ENCODE data around the gene C1orf94. TPM values are rescaled to one million over a fixed set of nuclear protein-coding genes. Genes with fewer than 3 reads are reported as not detected.
"Not testable (repeated sequence)": the region's sequence is repeated elsewhere in the genome, so short reads cannot be mapped to it uniquely, and the experiment has no call there.

Gene C1orf94
- total RNA-seq, 1 donor from 2014 or later = not detected

DNA sequence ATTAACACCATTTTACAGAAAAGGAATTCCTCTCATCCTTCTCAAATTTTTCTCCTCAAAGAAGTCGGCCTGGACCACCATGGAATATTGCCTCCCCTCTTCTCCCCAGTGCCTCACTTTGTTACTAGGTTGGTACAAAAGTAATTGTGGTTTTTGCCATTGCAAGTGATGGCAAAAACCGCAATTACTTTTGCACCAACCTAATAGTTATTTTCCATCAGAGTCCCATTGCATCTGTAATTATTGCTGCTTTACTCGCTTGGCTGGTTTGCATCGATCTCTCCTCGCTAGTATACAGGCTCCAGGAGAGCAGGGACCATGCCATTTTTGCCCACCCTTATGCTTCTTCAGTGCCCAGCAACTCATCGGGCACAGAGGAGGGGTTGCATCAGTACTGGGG lies 963 bp upstream of the C1orf94 start:
- DNase-seq (ENCODE audit: low spot score) = no peak
- intact Hi-C loops (cut with micrococcal nuclease) = no loop called here
- Mint-ChIP-seq H3K27me3 (ENCODE audit: insufficient read depth) (peaks cover 20% of the 10 kb centered on the region), H3K4me3 (no peak overlapping the region), H3K4me1 (ENCODE audit: low read depth) (no peaks in the 10 kb centered on the region), H3K36me3 (ENCODE audit: low read depth) (no peaks in the 10 kb centered on the region), H3K9me3 (no peaks in the 10 kb centered on the region), H3K27ac (no peak overlapping the region)

- H3K27ac Mint-ChIP-seq = no peak overlapping the region
- no peaks in the 10 kb centered on the region for H3K36me3 Mint-ChIP-seq (ENCODE audit: low read depth)
- intact Hi-C loops (cut with micrococcal nuclease) = no loop called here
- H3K27me3 Mint-ChIP-seq (ENCODE audit: insufficient read depth) = peaks cover 18% of the 10 kb centered on the region
- H3K4me3 Mint-ChIP-seq = no peak overlapping the region
- no peak for DNase-seq (ENCODE audit: low spot score)
- H3K4me1 Mint-ChIP-seq (ENCODE audit: low read depth) = no peaks in the 10 kb centered on the region
- no peaks in the 10 kb centered on the region for H3K9me3 Mint-ChIP-seq
These were observed 1.4 kb downstream of the C1orf94 start for GRCh38 chr1:34178072-34178471.

DNA sequence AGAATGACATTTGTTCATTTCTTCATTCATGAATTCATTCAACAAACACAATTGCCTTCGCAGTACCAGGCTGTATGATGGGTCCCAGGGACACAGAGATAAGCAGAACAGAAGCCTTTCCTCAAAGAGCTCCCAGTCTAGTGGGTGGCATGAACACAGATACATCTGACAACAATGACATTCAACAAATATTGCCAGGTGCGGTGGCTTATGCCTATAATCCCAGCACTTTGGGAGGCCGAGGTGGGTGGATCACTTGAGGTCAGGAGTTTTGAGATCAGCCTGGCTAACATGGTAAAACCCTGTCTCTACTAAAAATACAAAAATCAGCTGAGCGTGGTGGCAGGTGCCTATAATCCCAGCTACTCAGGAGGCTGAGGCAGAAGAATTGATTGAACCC lies 6.7 kb downstream of the C1orf94 start:
- intact Hi-C loops (cut with micrococcal nuclease); H3K36me3 Mint-ChIP-seq (ENCODE audit: low read depth); H3K4me3 Mint-ChIP-seq; H3K27ac Mint-ChIP-seq; DNase-seq (ENCODE audit: low spot score); H3K4me1 Mint-ChIP-seq (ENCODE audit: low read depth); H3K9me3 Mint-ChIP-seq: not testable (repeated sequence)
- peaks cover 11% of the 10 kb centered on the region for H3K27me3 Mint-ChIP-seq (ENCODE audit: insufficient read depth)

GRCh38 chr1:34186741-34187494 lies 10.2 kb downstream of the C1orf94 start:
- H3K4me3 Mint-ChIP-seq = no peak overlapping the region
- H3K9me3 Mint-ChIP-seq = peaks cover 14% of the 10 kb centered on the region
- intact Hi-C loops (cut with micrococcal nuclease) = no loop called here
- H3K36me3 Mint-ChIP-seq (ENCODE audit: low read depth) = no peaks in the 10 kb centered on the region
- H3K27me3 Mint-ChIP-seq (ENCODE audit: insufficient read depth) = peaks cover 7% of the 10 kb centered on the region
- H3K27ac Mint-ChIP-seq = no peak overlapping the region
- H3K4me1 Mint-ChIP-seq (ENCODE audit: low read depth) = no peaks in the 10 kb centered on the region
- no peak for DNase-seq (ENCODE audit: low spot score)

DNA sequence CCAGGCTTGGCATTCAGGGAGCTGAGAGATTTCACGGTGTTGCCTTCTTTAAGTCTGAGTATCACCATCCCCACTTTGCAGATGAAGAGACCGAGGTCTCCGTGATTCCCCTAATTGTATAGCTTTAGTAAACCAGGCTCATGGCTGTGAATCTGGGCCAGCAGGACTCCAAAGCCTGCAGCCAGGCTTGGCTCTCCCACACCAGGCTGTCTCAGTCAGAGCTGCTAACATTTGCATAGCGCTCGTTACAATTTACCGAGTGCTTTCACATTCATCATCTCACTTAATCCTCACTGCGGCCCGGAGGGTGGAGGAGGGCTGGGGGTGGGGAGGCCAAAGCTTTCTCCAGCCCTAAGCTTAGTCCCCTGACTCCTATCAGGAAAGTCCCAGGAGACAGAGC lies 11.7 kb downstream of the C1orf94 start:
- intact Hi-C loops (cut with micrococcal nuclease) = no loop called here
- no peaks in the 10 kb centered on the region for H3K36me3 Mint-ChIP-seq (ENCODE audit: low read depth)
- no peaks in the 10 kb centered on the region for H3K4me1 Mint-ChIP-seq (ENCODE audit: low read depth)
- H3K4me3 Mint-ChIP-seq = no peak overlapping the region
- peaks cover 8% of the 10 kb centered on the region for H3K27me3 Mint-ChIP-seq (ENCODE audit: insufficient read depth)
- peaks cover 14% of the 10 kb centered on the region for H3K9me3 Mint-ChIP-seq
- no peak for DNase-seq (ENCODE audit: low spot score)
- no peak overlapping the region for H3K27ac Mint-ChIP-seq

DNA sequence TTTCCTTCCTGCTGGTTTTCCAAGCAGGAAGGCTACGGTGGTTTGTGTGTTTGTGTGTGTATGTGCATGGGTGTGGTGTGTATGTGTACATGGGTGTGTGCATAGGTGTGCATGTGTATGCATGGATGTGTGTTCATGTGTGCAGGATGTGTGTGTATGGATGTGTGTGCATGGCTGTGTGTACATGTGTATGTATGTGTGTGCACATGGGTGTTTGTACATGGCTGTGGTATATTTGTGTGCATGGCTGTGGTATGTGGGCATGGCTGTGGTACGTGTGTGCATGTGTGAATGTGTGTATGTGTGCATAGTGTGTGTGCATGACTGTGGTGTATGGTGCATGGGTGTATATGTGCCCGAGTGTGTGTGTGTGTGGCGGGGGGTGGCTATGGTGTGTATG lies 12.3 kb downstream of the C1orf94 start:
- Mint-ChIP-seq H3K27me3 (ENCODE audit: insufficient read depth) (peaks cover 8% of the 10 kb centered on the region), H3K4me3 (no peak overlapping the region), H3K9me3 (peaks cover 14% of the 10 kb centered on the region), H3K27ac (no peak overlapping the region), H3K36me3 (ENCODE audit: low read depth) (no peaks in the 10 kb centered on the region), H3K4me1 (ENCODE audit: low read depth) (no peaks in the 10 kb centered on the region)
- intact Hi-C loops (cut with micrococcal nuclease) = no loop called here
- no peak for DNase-seq (ENCODE audit: low spot score)

- peaks cover 8% of the 10 kb centered on the region for H3K27me3 Mint-ChIP-seq (ENCODE audit: insufficient read depth)
- H3K27ac Mint-ChIP-seq = no peak overlapping the region
- no peak for DNase-seq (ENCODE audit: low spot score)
- H3K4me3 Mint-ChIP-seq = no peak overlapping the region
- no peaks in the 10 kb centered on the region for H3K36me3 Mint-ChIP-seq (ENCODE audit: low read depth)
- H3K9me3 Mint-ChIP-seq = peaks cover 14% of the 10 kb centered on the region
- intact Hi-C loops (cut with micrococcal nuclease) = no loop called here
- no peaks in the 10 kb centered on the region for H3K4me1 Mint-ChIP-seq (ENCODE audit: low read depth)
These were observed 14.0 kb downstream of the C1orf94 start for GRCh38 chr1:34190692-34191091.

DNA sequence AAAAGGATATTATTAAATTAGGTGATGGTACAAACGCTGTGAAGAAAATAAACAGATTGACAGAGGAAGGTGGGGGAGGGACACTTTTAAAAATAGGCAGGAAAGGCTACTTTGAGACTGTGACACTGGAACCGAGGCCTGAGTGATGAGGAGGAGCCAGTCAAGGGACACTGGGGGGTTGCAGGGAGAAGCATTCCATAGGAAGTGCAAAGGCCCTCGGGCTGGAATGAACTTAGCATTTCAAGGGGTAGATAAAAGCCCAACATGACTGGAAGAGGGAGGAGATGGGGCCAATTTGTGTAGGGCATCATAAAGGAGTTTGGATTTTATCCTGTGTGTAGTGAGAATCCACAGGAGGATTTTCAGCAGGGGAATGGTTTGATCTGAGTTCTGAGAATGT lies 15.9 kb downstream of the C1orf94 start:
- peaks cover 8% of the 10 kb centered on the region for H3K27me3 Mint-ChIP-seq (ENCODE audit: insufficient read depth)
- intact Hi-C loops (cut with micrococcal nuclease) = no loop called here
- no peak for DNase-seq (ENCODE audit: low spot score)
- peaks cover 14% of the 10 kb centered on the region for H3K9me3 Mint-ChIP-seq
- H3K27ac Mint-ChIP-seq = no peak overlapping the region
- H3K4me1 Mint-ChIP-seq (ENCODE audit: low read depth) = no peaks in the 10 kb centered on the region
- H3K36me3 Mint-ChIP-seq (ENCODE audit: low read depth) = no peaks in the 10 kb centered on the region
- H3K4me3 Mint-ChIP-seq = no peak overlapping the region

DNA sequence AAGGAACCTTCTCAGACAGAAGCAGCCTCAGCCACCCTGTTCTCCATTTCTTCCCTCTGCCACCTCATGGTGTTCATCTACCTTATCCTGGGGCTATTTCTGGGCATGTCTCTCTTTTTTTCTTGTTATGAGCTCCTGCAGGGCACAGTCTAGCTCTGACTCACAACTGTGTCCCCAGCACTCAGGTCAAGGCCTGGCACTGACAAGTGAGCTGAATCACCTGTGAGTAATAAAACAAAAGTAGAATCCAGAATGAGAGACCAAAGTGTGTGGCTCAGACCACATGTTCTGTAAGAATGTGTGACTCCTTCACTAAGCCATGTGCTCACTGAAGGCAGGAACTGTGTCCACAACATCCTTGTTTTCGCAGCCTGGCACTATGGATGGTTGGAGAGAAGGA lies 23.2 kb downstream of the C1orf94 start:
- Mint-ChIP-seq H3K4me1 (ENCODE audit: low read depth) (no peaks in the 10 kb centered on the region), H3K27me3 (ENCODE audit: insufficient read depth) (no peaks in the 10 kb centered on the region), H3K36me3 (ENCODE audit: low read depth) (no peaks in the 10 kb centered on the region), H3K27ac (no peak overlapping the region), H3K4me3 (no peak overlapping the region), H3K9me3 (no peaks in the 10 kb centered on the region)
- no peak for DNase-seq (ENCODE audit: low spot score)
- intact Hi-C loops (cut with micrococcal nuclease) = no loop called here

- Mint-ChIP-seq H3K4me3 (no peak overlapping the region), H3K27me3 (ENCODE audit: insufficient read depth) (no peaks in the 10 kb centered on the region), H3K27ac (no peak overlapping the region), H3K4me1 (ENCODE audit: low read depth) (no peaks in the 10 kb centered on the region), H3K9me3 (no peaks in the 10 kb centered on the region), H3K36me3 (ENCODE audit: low read depth) (no peaks in the 10 kb centered on the region)
- intact Hi-C loops (cut with micrococcal nuclease) = no loop called here
- DNase-seq (ENCODE audit: low spot score) = no peak
These were observed 36.0 kb downstream of the C1orf94 start for GRCh38 chr1:34212673-34213072.

- no peaks in the 10 kb centered on the region for H3K36me3 Mint-ChIP-seq (ENCODE audit: low read depth)
- no peaks in the 10 kb centered on the region for H3K27me3 Mint-ChIP-seq (ENCODE audit: insufficient read depth)
- H3K9me3 Mint-ChIP-seq = no peaks in the 10 kb centered on the region
- H3K4me3 Mint-ChIP-seq = no peak overlapping the region
- intact Hi-C loops (cut with micrococcal nuclease) = no loop called here
- DNase-seq (ENCODE audit: low spot score) = no peak
- no peaks in the 10 kb centered on the region for H3K4me1 Mint-ChIP-seq (ENCODE audit: low read depth)
- no peak overlapping the region for H3K27ac Mint-ChIP-seq
These were observed 37.2 kb downstream of the C1orf94 start for GRCh38 chr1:34213956-34214355.

GRCh38 chr1:34231441-34231840 lies 54.7 kb downstream of the C1orf94 start:
- no peak overlapping the region for H3K27ac Mint-ChIP-seq
- intact Hi-C loops (cut with micrococcal nuclease) = no loop called here
- no peaks in the 10 kb centered on the region for H3K27me3 Mint-ChIP-seq (ENCODE audit: insufficient read depth)
- no peaks in the 10 kb centered on the region for H3K36me3 Mint-ChIP-seq (ENCODE audit: low read depth)
- H3K4me3 Mint-ChIP-seq = no peak overlapping the region
- no peaks in the 10 kb centered on the region for H3K9me3 Mint-ChIP-seq
- H3K4me1 Mint-ChIP-seq (ENCODE audit: low read depth) = no peaks in the 10 kb centered on the region
- no peak for DNase-seq (ENCODE audit: low spot score)

GRCh38 chr1:34235594-34235993 lies 58.9 kb downstream of the C1orf94 start:
- intact Hi-C loops (cut with micrococcal nuclease) = no loop called here
- Mint-ChIP-seq H3K27ac (no peak overlapping the region), H3K4me3 (no peak overlapping the region), H3K27me3 (ENCODE audit: insufficient read depth) (no peaks in the 10 kb centered on the region), H3K9me3 (no peaks in the 10 kb centered on the region), H3K4me1 (ENCODE audit: low read depth) (no peaks in the 10 kb centered on the region), H3K36me3 (ENCODE audit: low read depth) (no peaks in the 10 kb centered on the region)
- no peak for DNase-seq (ENCODE audit: low spot score)

- Mint-ChIP-seq H3K27ac (no peak overlapping the region), H3K4me1 (ENCODE audit: low read depth) (no peaks in the 10 kb centered on the region), H3K36me3 (ENCODE audit: low read depth) (no peaks in the 10 kb centered on the region), H3K9me3 (no peaks in the 10 kb centered on the region), H3K4me3 (no peak overlapping the region), H3K27me3 (ENCODE audit: insufficient read depth) (no peaks in the 10 kb centered on the region)
- no peak for DNase-seq (ENCODE audit: low spot score)
- intact Hi-C loops (cut with micrococcal nuclease) = no loop called here
These were observed 59.4 kb downstream of the C1orf94 start for GRCh38 chr1:34236089-34236488.

All from activated T-helper 1 cell treated with anti-CD3 and anti-CD28 coated beads, Interleukin-12 subunit alpha, Interleukin-12 subunit beta, Interleukin-2, Interleukin-4 antibody, amounts not matched to agents 30 ng/mL and 10 ng/mL and 1 ng/mL, durations not matched to agents 14 hours and 24 hours and 36 hours (primary cell).